HCT116 (cell line): ENCODE data around the gene JADE1. TPM values are rescaled to one million over a fixed set of nuclear protein-coding genes. Genes with fewer than 3 reads are reported as not detected.

Source experiments
- ATAC-seq: fragments of 200-7000 bp; cut with Tn5 transposase; 2 replicates; pipeline ENCODE4 v1.9.1; 2020; ENCODE audit warnings: mild to moderate bottlenecking, moderate library complexity
- BruUV-seq: library from RNA; stranded (reverse); fragments of 400-500 nt; replicated peaks from 2 replicates; lab custom pipeline; 2021; lab: Mats Ljungman, UMichigan
- CTCF ChIA-PET: fragments of 300-600 bp; sonication (Branson Sonifier 250); formaldehyde crosslinking; loops from one replicate; lab custom pipeline; 2021; ENCODE audit warnings: antibody characterized with exemption; lab: Charles Lee
- POLR2A ChIA-PET: fragments of 300-600, 350-600 bp; sonication (Branson Sonifier 250); formaldehyde crosslinking; loops from one replicate; lab custom pipeline; 2021; ENCODE audit warnings: antibody characterized with exemption; lab: Charles Lee
- RAD21 ChIA-PET, 2 experiments: fragments of 300-600 bp; sonication (Branson Sonifier 250); formaldehyde crosslinking; loops; one replicate each; lab custom pipeline; 2023; ENCODE audit warnings: low total read pairs in 2 of 2; ENCODE audit not compliant: uncharacterized antibody in 2 of 2, unreplicated experiment in 2 of 2, low non-redundant PET in 1 of 2; lab: Charles Lee
- DNase-seq: peaks from one replicate; pipeline ENCODE4 v3.0.0-alpha.2; 2010; ENCODE audit warnings: low read depth, low spot score
- H2AFZ ChIP-seq: fragments of 200-600 bp; shearing (Covaris generic), sonication (generic); 2 replicates; pipeline ENCODE4 v1.6.1; 2017; ENCODE audit warnings: low read depth, mixed run types, mixed read lengths, antibody characterized with exemption, low read length; ENCODE audit not compliant: poor library complexity, severe bottlenecking
- H3K27ac ChIP-seq: 2 replicates; pipeline ENCODE4 v1.5.1; 2012; ENCODE audit warnings: low read depth, low read length
- H3K27me3 ChIP-seq: fragments of 200-600 bp; sonication (generic); 2 replicates; pipeline ENCODE4 v1.6.1; 2016; ENCODE audit warnings: mixed run types, low read length, mixed read lengths; ENCODE audit not compliant: insufficient read depth
- H3K36me3 ChIP-seq, 2 experiments: fragments of 200-500 bp in 1 of 2; fragments of 200-600 bp in 1 of 2; sonication (Bioruptor generic) in 1 of 2; sonication (generic) in 1 of 2; 2 replicates each; pipeline versions ENCODE4 v1.5.1 to v1.6.1; 2014 to 2016; ENCODE audit warnings: low read length in 2 of 2, inconsistent platforms in 1 of 2, mixed read lengths in 1 of 2, mixed run types in 1 of 2; ENCODE audit not compliant: insufficient read depth in 2 of 2, control insufficient read depth in 1 of 2
- H3K4me1 ChIP-seq, 2 experiments: fragments of 200-600 bp in 1 of 2; sonication (generic) in 1 of 2; 2 replicates each; pipeline versions ENCODE4 v1.5.1 to v1.6.1; 2012 to 2017; ENCODE audit warnings: low read length in 2 of 2, inconsistent platforms in 1 of 2, mild to moderate bottlenecking in 1 of 2, mixed read lengths in 1 of 2, mixed run types in 1 of 2, moderate library complexity in 1 of 2; ENCODE audit not compliant: insufficient read depth in 2 of 2, control insufficient read depth in 1 of 2
- H3K4me2 ChIP-seq: fragments of 200-600 bp; sonication (generic); 2 replicates; pipeline ENCODE4 v1.6.1; 2017; ENCODE audit warnings: mixed run types, low read length, mixed read lengths
- H3K4me3 ChIP-seq, 2 experiments: fragments of 200-600 bp in 1 of 2; sonication (generic) in 1 of 2; replicated peaks in 1 of 2; 2 replicates each; pipeline ENCODE4 v1.5.1; 2011 to 2016; ENCODE audit warnings: low read length in 2 of 2, control low read depth in 1 of 2, low read depth in 1 of 2, mild to moderate bottlenecking in 1 of 2, mixed read lengths in 1 of 2, mixed run types in 1 of 2
- H3K79me2 ChIP-seq: fragments of 200-600 bp; sonication (generic); 2 replicates; pipeline ENCODE4 v1.6.1; 2017; ENCODE audit warnings: mild to moderate bottlenecking, mixed run types, low read length, moderate library complexity, mixed read lengths; ENCODE audit not compliant: insufficient read depth
- H3K9ac ChIP-seq: fragments of 200-600 bp; sonication (generic); 2 replicates; pipeline ENCODE4 v1.6.1; 2016; ENCODE audit warnings: low read length, mixed read lengths
- H3K9me2 ChIP-seq: fragments of 200-600 bp; sonication (generic), shearing (Covaris generic); 2 replicates; pipeline ENCODE4 v1.6.1; 2017; ENCODE audit warnings: mixed run types, mild to moderate bottlenecking, moderate library complexity; ENCODE audit not compliant: insufficient read depth
- H3K9me3 ChIP-seq, 2 experiments: fragments of 200-500 bp in 1 of 2; fragments of 200-600 bp in 1 of 2; sonication (Bioruptor generic) in 1 of 2; sonication (generic) in 1 of 2; 2 replicates each; pipeline ENCODE4 v1.6.1; 2014 to 2017; ENCODE audit warnings: low read length in 2 of 2, mixed read lengths in 2 of 2, inconsistent platforms in 1 of 2, low read depth in 1 of 2, mild to moderate bottlenecking in 1 of 2, mixed run types in 1 of 2, moderate library complexity in 1 of 2; ENCODE audit not compliant: control insufficient read depth in 1 of 2, insufficient read depth in 1 of 2
- H4K20me1 ChIP-seq: fragments of 200-600 bp; sonication (generic), shearing (Covaris generic); 2 replicates; pipeline ENCODE4 v1.6.1; 2017; ENCODE audit warnings: mixed run types, mild to moderate bottlenecking, moderate library complexity; ENCODE audit not compliant: insufficient read depth
- POLR2AphosphoS5 ChIP-seq: IDR thresholded peaks from 2 replicates; pipeline ENCODE4 v1.6.1; 2011; ENCODE audit warnings: mild to moderate bottlenecking, low read depth, low read length, moderate library complexity
- REST ChIP-seq: IDR thresholded peaks from 2 replicates; pipeline ENCODE4 v1.6.1; 2012; ENCODE audit warnings: low read depth
- ZFX ChIP-seq: fragments of 450-650 bp; IDR thresholded peaks from 2 replicates; pipeline ENCODE4 v1.6.1; 2017
- intact Hi-C: fragments of 100-400 bp; cut with micrococcal nuclease; formaldehyde crosslinking; loops from 2 replicates; pipeline ENCODE4 v1.10.0; 2022
- total RNA-seq: library from RNA; stranded (reverse); gene quantifications from one replicate; pipeline ENCODE4 v1.2.1, GENCODE V29; 2021; ENCODE audit not compliant: unreplicated experiment
- TF ChIP-seq, protein P1 (sequence below), 3 experiments: fragments of 200-600 bp in 1 of 3; sonication (generic) in 1 of 3; IDR thresholded peaks in 2 of 3; conservative IDR thresholded peaks in 1 of 3; 2 replicates each; pipeline ENCODE4 v1.5.1; 2012 to 2017; ENCODE audit warnings: low read depth in 2 of 3, low read length in 2 of 3, antibody characterized with exemption in 1 of 3, borderline replicate concordance in 1 of 3, control low read depth in 1 of 3, mild to moderate bottlenecking in 1 of 3, mixed read lengths in 1 of 3, mixed run types in 1 of 3, moderate library complexity in 1 of 3; ENCODE audit not compliant: insufficient read depth in 1 of 3
- TF ChIP-seq, protein P2 (sequence below): IDR thresholded peaks from 2 replicates; pipeline ENCODE4 v1.6.1; 2012

JADE1 gene
- total RNA-seq, 1 experiment from 2014 or later = 26.5 TPM

GRCh38 chr4:128879971-128880370 is 70.5 kb downstream of the JADE1 start:
- POLR2A ChIA-PET = no interaction called here
- no peak overlapping the region for H3K27ac ChIP-seq
- CTCF ChIA-PET = no interaction called here

More at GRCh38 chr4:128879971-128880370, 70.5 kb downstream of the JADE1 start:
- no peak for ATAC-seq
- no peak overlapping the region for H3K4me2 ChIP-seq
- RAD21 ChIA-PET = no interaction called here
- no peak overlapping the region for H3K9ac ChIP-seq
- no peaks in the 10 kb centered on the region for H3K4me1 ChIP-seq
- H3K4me3 ChIP-seq = no peak overlapping the region
- H3K9me2 ChIP-seq = no peaks in the 10 kb centered on the region
- TF ChIP-seq ZFX (no peak), POLR2AphosphoS5 (no peak), REST (no peak)
- TF ChIP-seq, protein P1, sequence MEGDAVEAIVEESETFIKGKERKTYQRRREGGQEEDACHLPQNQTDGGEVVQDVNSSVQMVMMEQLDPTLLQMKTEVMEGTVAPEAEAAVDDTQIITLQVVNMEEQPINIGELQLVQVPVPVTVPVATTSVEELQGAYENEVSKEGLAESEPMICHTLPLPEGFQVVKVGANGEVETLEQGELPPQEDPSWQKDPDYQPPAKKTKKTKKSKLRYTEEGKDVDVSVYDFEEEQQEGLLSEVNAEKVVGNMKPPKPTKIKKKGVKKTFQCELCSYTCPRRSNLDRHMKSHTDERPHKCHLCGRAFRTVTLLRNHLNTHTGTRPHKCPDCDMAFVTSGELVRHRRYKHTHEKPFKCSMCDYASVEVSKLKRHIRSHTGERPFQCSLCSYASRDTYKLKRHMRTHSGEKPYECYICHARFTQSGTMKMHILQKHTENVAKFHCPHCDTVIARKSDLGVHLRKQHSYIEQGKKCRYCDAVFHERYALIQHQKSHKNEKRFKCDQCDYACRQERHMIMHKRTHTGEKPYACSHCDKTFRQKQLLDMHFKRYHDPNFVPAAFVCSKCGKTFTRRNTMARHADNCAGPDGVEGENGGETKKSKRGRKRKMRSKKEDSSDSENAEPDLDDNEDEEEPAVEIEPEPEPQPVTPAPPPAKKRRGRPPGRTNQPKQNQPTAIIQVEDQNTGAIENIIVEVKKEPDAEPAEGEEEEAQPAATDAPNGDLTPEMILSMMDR (IDR thresholded peaks at IDR 0.05 in 2 of 3, conservative IDR thresholded peaks at IDR 0.05 in 1 of 3; ENCODE audit: borderline replicate concordance in 1 of 3, insufficient read depth in 1 of 3, low read depth in 2 of 3, low read length in 2 of 3) = no peak
- TF ChIP-seq, protein P2, sequence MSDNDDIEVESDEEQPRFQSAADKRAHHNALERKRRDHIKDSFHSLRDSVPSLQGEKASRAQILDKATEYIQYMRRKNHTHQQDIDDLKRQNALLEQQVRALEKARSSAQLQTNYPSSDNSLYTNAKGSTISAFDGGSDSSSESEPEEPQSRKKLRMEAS = no peak
- H3K9me3 ChIP-seq = no peaks in the 10 kb centered on the region
- no peak for DNase-seq
- intact Hi-C loops = no loop called here
- H3K36me3 ChIP-seq = no peaks in the 10 kb centered on the region
- H4K20me1 ChIP-seq = no peaks in the 10 kb centered on the region
- no peak overlapping the region for H2AFZ ChIP-seq
- H3K27me3 ChIP-seq = no peaks in the 10 kb centered on the region
- H3K79me2 ChIP-seq = no peaks in the 10 kb centered on the region
- BruUV-seq = no TSS peak
